22Rv1 (cell line): ENCODE measurements around the gene PPP6R3.

Experiments
- H3K27ac ChIP-seq: fragments of 450-650 bp; 2 replicates; pipeline ENCODE4 v1.5.1; 2017
- CTCF ChIP-seq: fragments of 450-650 bp; IDR thresholded peaks from 2 replicates; pipeline ENCODE4 v1.5.1; 2017; ENCODE audit warnings: mild to moderate bottlenecking
- ZFX ChIP-seq: fragments of 450-650 bp; IDR thresholded peaks from 2 replicates; pipeline ENCODE4 v1.6.1; 2017; ENCODE audit warnings: antibody characterized with exemption, borderline replicate concordance

PPP6R3 gene

GRCh38 chr11:68498321-68498720 lies 37.8 kb downstream of the PPP6R3 start:
- TF ChIP-seq CTCF (no peak), ZFX (no peak)
- H3K27ac ChIP-seq: no peak overlapping the region

- no peak overlapping the region for H3K27ac ChIP-seq
- no peak for TF ChIP-seq ZFX
- TF ChIP-seq CTCF: no peak
Observed at GRCh38 chr11:68498903-68499883, 38.6 kb downstream of the PPP6R3 start.

GRCh38 chr11:68500206-68500605 lies 39.7 kb downstream of the PPP6R3 start:
- H3K27ac ChIP-seq: no peak overlapping the region
- TF ChIP-seq CTCF: no peak
- no peak for TF ChIP-seq ZFX

GRCh38 chr11:68501813-68502212 lies 41.3 kb downstream of the PPP6R3 start:
- no peak overlapping the region for H3K27ac ChIP-seq
- no peak for TF ChIP-seq ZFX
- TF ChIP-seq CTCF: no peak

- H3K27ac ChIP-seq: no peak overlapping the region
- TF ChIP-seq ZFX: no peak
- no peak for TF ChIP-seq CTCF
Observed at GRCh38 chr11:68503251-68503687, 42.7 kb downstream of the PPP6R3 start.

GRCh38 chr11:68503792-68504191 lies 43.2 kb downstream of the PPP6R3 start:
- H3K27ac ChIP-seq: no peak overlapping the region
- TF ChIP-seq ZFX (no peak), CTCF (no peak)

GRCh38 chr11:68504432-68505066 lies 44.0 kb downstream of the PPP6R3 start:
- H3K27ac ChIP-seq: no peak overlapping the region
- TF ChIP-seq ZFX (no peak), CTCF (no peak)
